Liver (tissue), 9 donors: ENCODE measurements around the gene SLC2A4RG. TPM values are rescaled to one million over a fixed set of nuclear protein-coding genes. Genes with fewer than 3 reads are reported as not detected.

Experiments
- DNase-seq: peaks from one replicate; pipeline ENCODE4 v3.0.0-alpha.2; 2017; ENCODE audit warnings: low spot score
- H3K27ac ChIP-seq, 2 donors: one replicate each; pipeline ENCODE4 v1.7.0; 2013; ENCODE audit warnings: inconsistent platforms in 2 of 2, low read length in 2 of 2, control low read depth in 1 of 2, low read depth in 1 of 2, mild to moderate bottlenecking in 1 of 2
- H3K27me3 ChIP-seq, 4 donors: one replicate each; pipeline versions ENCODE4 v1.6.1 to v1.7.0; 2013; ENCODE audit warnings: low read length in 3 of 4, inconsistent platforms in 1 of 4, mild to moderate bottlenecking in 1 of 4, moderate library complexity in 1 of 4; ENCODE audit not compliant: control insufficient read depth in 4 of 4, insufficient read depth in 4 of 4
- H3K36me3 ChIP-seq, 4 donors: one replicate each; pipeline versions ENCODE4 v1.6.1 to v1.7.0; 2013; ENCODE audit warnings: low read length in 3 of 4, mild to moderate bottlenecking in 3 of 4, low read depth in 1 of 4, moderate library complexity in 1 of 4; ENCODE audit not compliant: control insufficient read depth in 4 of 4, insufficient read depth in 3 of 4
- H3K4me1 ChIP-seq, 4 donors: one replicate each; pipeline versions ENCODE4 v1.6.1 to v1.7.0; 2013; ENCODE audit warnings: low read length in 3 of 4, mild to moderate bottlenecking in 3 of 4, moderate library complexity in 1 of 4; ENCODE audit not compliant: control insufficient read depth in 4 of 4, insufficient read depth in 4 of 4
- H3K4me3 ChIP-seq, 3 donors: one replicate each; pipeline versions ENCODE4 v1.6.1 to v1.7.0; 2013; ENCODE audit warnings: low read length in 3 of 3, control low read depth in 1 of 3, low read depth in 1 of 3, mild to moderate bottlenecking in 1 of 3
- H3K9ac ChIP-seq, 2 donors: one replicate each; pipeline ENCODE4 v1.7.0; 2013; ENCODE audit warnings: low read length in 2 of 2, mild to moderate bottlenecking in 2 of 2, moderate library complexity in 2 of 2, control low read depth in 1 of 2, low read depth in 1 of 2
- H3K9me3 ChIP-seq, 4 donors: one replicate each; pipeline versions ENCODE4 v1.6.1 to v1.7.0; 2013; ENCODE audit warnings: low read length in 3 of 4; ENCODE audit not compliant: control insufficient read depth in 4 of 4
- ATF3 ChIP-seq: IDR thresholded peaks from 2 replicates; pipeline ENCODE4 v1.6.1; 2016; ENCODE audit warnings: antibody characterized with exemption
- CTCF ChIP-seq: fragments of 150-350 bp; IDR thresholded peaks from 2 replicates; pipeline ENCODE4 v1.5.1; 2017; ENCODE audit warnings: improper control_type of control experiment, low read depth, low read length; ENCODE audit not compliant: missing input control
- EGR1 ChIP-seq, 2 donors: IDR thresholded peaks; 2 replicates each; pipeline ENCODE4 v1.6.1; 2016 to 2018; ENCODE audit warnings: antibody characterized with exemption in 2 of 2, low read depth in 2 of 2
- FOXA1 ChIP-seq: IDR thresholded peaks from 2 replicates; pipeline ENCODE4 v1.6.1; 2016; ENCODE audit warnings: antibody characterized with exemption
- FOXA2 ChIP-seq: IDR thresholded peaks from 2 replicates; pipeline ENCODE4 v1.6.1; 2016; ENCODE audit warnings: antibody characterized with exemption
- GABPA ChIP-seq, 2 donors: IDR thresholded peaks in 1 of 2; conservative IDR thresholded peaks in 1 of 2; 2 replicates each; pipeline ENCODE4 v1.6.1; 2016; ENCODE audit warnings: antibody characterized with exemption in 2 of 2, mild to moderate bottlenecking in 1 of 2, moderate library complexity in 1 of 2
- HNF4A ChIP-seq, 2 donors: conservative IDR thresholded peaks; 2 replicates each; pipeline ENCODE4 v1.6.1; 2016; ENCODE audit warnings: antibody characterized with exemption in 2 of 2, mild to moderate bottlenecking in 2 of 2
- HNF4G ChIP-seq: IDR thresholded peaks from 2 replicates; pipeline ENCODE4 v1.6.1; 2016; ENCODE audit warnings: antibody characterized with exemption
- JUND ChIP-seq, 2 donors: IDR thresholded peaks; 2 replicates each; pipeline ENCODE4 v1.6.1; 2016; ENCODE audit warnings: antibody characterized with exemption in 2 of 2
- MAX ChIP-seq: IDR thresholded peaks from 2 replicates; pipeline ENCODE4 v1.6.1; 2016; ENCODE audit warnings: antibody characterized with exemption
- NR2F2 ChIP-seq: IDR thresholded peaks from 2 replicates; pipeline ENCODE4 v1.6.1; 2016; ENCODE audit warnings: antibody characterized with exemption
- RAD21 ChIP-seq, 2 donors: IDR thresholded peaks; 2 replicates each; pipeline ENCODE4 v1.6.1; 2016; ENCODE audit warnings: antibody characterized with exemption in 2 of 2, mild to moderate bottlenecking in 2 of 2
- REST ChIP-seq: IDR thresholded peaks from 2 replicates; pipeline ENCODE4 v1.6.1; 2016; ENCODE audit warnings: antibody characterized with exemption, mild to moderate bottlenecking
- RXRA ChIP-seq, 2 donors: IDR thresholded peaks; 2 replicates each; pipeline ENCODE4 v1.6.1; 2017 to 2018; ENCODE audit warnings: antibody characterized with exemption in 2 of 2, mild to moderate bottlenecking in 1 of 2
- SP1 ChIP-seq: IDR thresholded peaks from 2 replicates; pipeline ENCODE4 v1.6.1; 2018; ENCODE audit warnings: antibody characterized with exemption, mild to moderate bottlenecking
- TAF1 ChIP-seq: conservative IDR thresholded peaks from 2 replicates; pipeline ENCODE4 v1.6.1; 2016; ENCODE audit warnings: antibody characterized with exemption, mild to moderate bottlenecking
- YY1 ChIP-seq: IDR thresholded peaks from 2 replicates; pipeline ENCODE4 v1.6.1; 2016; ENCODE audit warnings: antibody characterized with exemption, mild to moderate bottlenecking
- WGBS: extraction: QIAGEN DNeasy Blood & Tissue Kit; methylation state at CpG from one replicate; pipeline ENCODE4 v1.1.7; 2013; 5-methylcytosine and 5-hydroxymethylcytosine counted together
- polyA plus RNA-seq, 2 donors: library from polyadenylated mRNA; stranded (reverse) in 1 of 2; unstranded in 1 of 2; fragments of 200-250 nt in 1 of 2; fragments of >200 nt in 1 of 2; fragmentation: Nextera tagmentation in 1 of 2; extraction: Ambion mirVana in 1 of 2; gene quantifications; one replicate each; pipeline versions ENCODE4 v1.2.1 to v1.2.3, GENCODE V29; 2013 to 2015
- total RNA-seq, 2 donors: library from RNA; depleted of rRNA; stranded (reverse); fragments of >200 nt; gene quantifications; one replicate each; pipeline ENCODE4 v1.2.3, GENCODE V29; 2014
- donor health status: healthy.
- donor health status: healthy.
- donor health status: healthy.
- donor health status: healthy.
- donor health status: healthy.

SLC2A4RG gene
- total and polyA plus RNA-seq, 4 donors: 22.2 to 39.7 (median 29.4) TPM

- peak; percentile 51 for DNase-seq
- 41% methylated on average over 48 of the region's 48 CpGs for WGBS
- H3K4me3 ChIP-seq: peak overlapping the region; percentile 50 to 86 (median 54)
Measured at GRCh38 chr20:63734946-63735858, 4.4 kb upstream of the SLC2A4RG start.

GRCh38 chr20:63735859-63736718 lies 3.5 kb upstream of the SLC2A4RG start, which contains the start of gene LIME1:
Gene LIME1 (plus strand): TSS chr20:63736664. CDS start chr20:63737550, 886 bp downstream.
- H3K27ac ChIP-seq: peak within 1 kb of the TSS; percentile 35 to 43
- H3K9me3 ChIP-seq: no peaks in the 10 kb centered on the region
- peak; percentile 40 for DNase-seq
- H3K9ac ChIP-seq: no peak within 1 kb of the TSS
- H3K4me3 ChIP-seq: peak within 1 kb of the TSS; percentile 50 to 86 (median 54)
- 22% methylated on average over 31 of the region's 31 CpGs for WGBS
- H3K4me1 ChIP-seq: peaks cover 6 to 71% (median 45%) of the 10 kb centered on the region in 4 donors
- no peaks in the 10 kb centered on the region for H3K27me3 ChIP-seq
- H3K36me3 ChIP-seq: no peaks in the 10 kb centered on the region
- TF ChIP-seq CTCF: no peak
- peak in 1 of 2 donors; percentile 50 for TF ChIP-seq HNF4A (conservative IDR thresholded peaks at IDR 0.05)
- no peak for TF ChIP-seq REST
- TF ChIP-seq FOXA1: no peak
- TF ChIP-seq MAX: peak; percentile 44
- TF ChIP-seq TAF1: peak; percentile 30

More at GRCh38 chr20:63734946-63735858, 4.4 kb upstream of the SLC2A4RG start:
- Histone ChIP-seq H3K27me3 (no peaks in the 10 kb centered on the region), H3K9me3 (no peaks in the 10 kb centered on the region), H3K4me1 (peaks cover 6 to 63% (median 41%) of the 10 kb centered on the region in 4 donors), H3K36me3 (no peaks in the 10 kb centered on the region), H3K27ac (peak overlapping the region; percentile 35 to 43), H3K9ac (no peak overlapping the region)
- TF ChIP-seq FOXA1 (no peak), NR2F2 (peak; percentile 54), REST (no peak), HNF4A (conservative IDR thresholded peaks at IDR 0.05) (peak; percentile 87 to 90), RAD21 (IDR thresholded peaks at IDR 0.05) (no peak), JUND (IDR thresholded peaks at IDR 0.05) (no peak), YY1 (peak; percentile 44), FOXA2 (no peak), RXRA (IDR thresholded peaks at IDR 0.05) (peak; percentile 79 to 83), SP1 (peak; percentile 49), TAF1 (no peak), HNF4G (peak; percentile 17), ATF3 (no peak), EGR1 (IDR thresholded peaks at IDR 0.05; ENCODE audit: low read depth in 2 of 2) (no peak), GABPA (IDR thresholded peaks at IDR 0.05 in 1 of 2, conservative IDR thresholded peaks at IDR 0.05 in 1 of 2) (no peak), MAX (peak; percentile 48)
